Stimulated activated CD4-positive, alpha-beta T cell treated with anti-CD3 and anti-CD28 coated beads, TNF-alpha, amount 100 ng/mL, for 1 hour (primary cell): ENCODE data around the gene GPR17.

Experiments
- DNase-seq, 3 donors: peaks; one replicate each; pipeline ENCODE4 v3.0.0-alpha.2; 2020; ENCODE audit warnings: low read depth in 3 of 3, low spot score in 1 of 3

Gene GPR17

DNA sequence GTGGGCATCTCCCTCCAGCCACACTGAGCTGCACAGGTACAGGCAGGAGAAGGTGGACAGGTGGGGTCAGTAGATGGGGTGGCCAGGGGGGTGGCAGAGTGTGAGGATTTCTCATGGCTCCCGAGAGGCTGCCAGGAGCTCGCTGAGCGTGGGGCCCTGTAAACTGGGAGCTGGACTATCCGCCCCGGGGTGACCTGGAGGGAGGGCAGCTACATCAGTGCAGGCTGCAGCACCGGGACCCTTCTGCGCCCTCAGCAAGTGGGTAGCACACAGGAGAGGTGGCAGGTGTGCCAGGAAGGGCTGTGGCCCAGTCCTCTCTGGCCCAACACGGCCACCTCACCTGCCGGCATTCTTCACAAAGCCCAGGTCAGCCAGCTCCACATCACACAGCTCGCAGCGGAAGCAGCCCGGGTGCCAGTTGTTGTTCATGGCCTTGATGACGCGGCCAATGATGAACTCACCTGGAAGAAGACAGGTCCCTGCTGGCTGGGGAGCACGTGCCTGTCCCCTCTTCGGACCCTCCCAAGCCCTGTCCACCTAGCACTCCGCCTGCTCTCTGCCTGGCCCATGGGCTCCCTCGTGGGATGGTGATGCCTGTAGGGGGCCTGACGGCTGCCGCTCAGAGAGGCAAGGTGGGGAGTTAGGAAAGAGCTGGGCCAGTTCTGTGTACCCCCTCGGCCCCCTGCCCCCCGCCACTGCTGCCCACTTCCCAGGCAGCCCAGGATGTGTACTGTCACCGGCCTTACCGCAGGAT is 8.3 kb downstream of the GPR17 start:
- no peak for DNase-seq

DNA sequence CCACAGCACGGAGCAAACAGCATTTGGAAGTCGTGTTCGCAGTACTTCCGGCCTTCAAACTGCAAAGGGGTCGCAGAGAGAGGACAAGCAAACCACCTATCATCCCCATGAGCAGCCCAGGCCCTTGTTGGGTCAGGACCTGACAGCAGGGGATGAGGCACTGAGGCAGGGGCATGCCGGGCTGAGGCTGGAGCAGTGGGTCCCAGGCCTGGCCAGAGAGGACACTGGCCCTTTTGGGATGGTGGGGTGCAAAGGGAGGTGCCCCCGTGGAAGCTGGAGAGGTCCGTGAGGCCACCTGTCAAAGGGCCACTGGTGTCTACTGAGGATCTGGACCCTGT is 8.9 kb downstream of the GPR17 start:
- no peak for DNase-seq

DNA sequence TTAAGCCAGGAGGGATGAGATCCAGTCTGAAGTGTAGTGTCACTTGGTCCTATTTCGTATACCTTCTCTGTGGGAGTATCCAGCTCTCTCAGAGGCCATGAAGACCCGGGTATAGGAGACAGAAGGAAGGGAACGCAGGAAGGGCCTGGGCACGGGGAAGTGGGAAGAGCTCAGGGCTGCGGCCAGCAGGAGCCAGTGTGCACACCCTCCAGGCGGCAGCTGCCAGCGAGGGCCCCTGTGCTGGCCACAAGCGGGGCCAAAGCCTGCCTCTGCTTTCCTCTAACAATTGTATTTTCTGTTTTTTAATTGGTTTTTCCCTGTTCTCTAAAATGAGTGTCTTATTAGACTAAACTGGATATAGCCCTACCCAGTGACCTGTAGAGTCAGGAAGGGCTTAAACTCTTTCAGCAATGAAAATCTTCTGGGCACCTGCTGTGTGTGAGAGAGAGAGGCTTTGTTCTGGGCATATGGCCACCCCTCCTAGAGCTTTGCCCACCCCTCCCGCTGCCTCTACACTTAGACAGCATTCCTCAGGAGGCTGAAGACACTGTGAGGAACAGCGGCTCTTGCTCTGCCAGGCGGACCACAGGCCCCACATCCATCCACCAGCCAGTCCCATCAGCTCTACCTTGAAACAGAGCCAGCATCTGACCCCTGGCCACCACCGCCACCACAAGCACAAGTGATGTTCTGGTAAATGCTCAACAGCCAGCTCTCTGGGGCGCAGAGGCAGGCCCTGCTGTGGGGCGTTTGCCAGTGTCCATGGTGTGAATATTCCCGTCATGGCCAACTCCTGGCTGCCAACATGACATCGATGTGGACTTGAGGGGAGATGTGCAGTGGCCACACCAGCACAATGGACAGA is 9.5 kb downstream of the GPR17 start:
- no peak for DNase-seq

DNA sequence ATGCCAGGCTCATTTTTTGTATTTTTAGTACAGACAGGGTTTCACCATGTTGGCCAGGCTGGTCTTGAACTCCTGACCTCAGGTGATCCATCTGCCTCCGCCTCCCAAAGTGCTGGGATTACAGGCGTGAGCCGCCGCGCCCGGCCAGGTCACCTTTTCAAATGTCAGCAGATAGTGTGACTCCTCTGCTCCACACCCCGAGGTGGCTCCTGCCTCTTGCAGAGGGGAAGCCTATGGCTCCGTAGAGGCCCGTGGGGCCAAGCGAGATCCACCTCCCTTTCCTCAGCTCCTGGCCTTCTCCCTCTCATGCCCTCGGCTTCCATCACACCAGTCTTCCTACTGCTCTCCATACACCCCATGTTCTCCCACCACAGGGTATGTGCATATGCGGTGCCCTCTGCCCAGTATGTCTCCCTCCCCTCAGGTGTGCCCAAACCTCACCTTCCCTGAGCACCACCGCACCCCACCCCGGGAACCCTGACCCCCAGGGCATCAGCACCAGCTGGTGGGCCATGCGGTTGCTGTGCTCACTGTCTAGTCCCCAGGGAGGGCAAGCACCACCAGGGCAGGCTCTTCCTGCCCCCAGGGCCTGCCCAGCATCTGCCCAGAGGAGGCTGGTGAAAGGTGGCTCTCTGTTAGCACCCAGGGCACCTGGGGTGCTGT is 10.7 kb downstream of the GPR17 start:
- no peak for DNase-seq

DNA sequence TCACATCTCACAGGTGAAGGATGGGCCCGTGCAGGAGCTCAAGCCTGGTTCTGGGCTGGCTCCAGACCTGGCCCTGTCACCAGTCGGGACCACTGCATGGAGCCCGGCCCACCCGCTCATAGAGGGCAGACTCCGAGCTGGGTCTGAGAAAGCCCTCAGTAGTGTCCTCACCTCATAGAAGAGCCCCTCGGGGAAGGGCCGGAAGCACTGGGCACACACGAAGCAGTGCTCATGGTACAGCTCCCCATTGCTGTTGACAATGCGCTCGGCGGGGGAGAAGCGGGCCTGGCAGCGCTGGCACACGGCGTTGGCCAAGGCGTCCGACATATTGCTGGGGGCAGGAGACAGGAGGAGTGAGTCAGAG is 11.3 kb downstream of the GPR17 start:
- DNase-seq: no peak

DNA sequence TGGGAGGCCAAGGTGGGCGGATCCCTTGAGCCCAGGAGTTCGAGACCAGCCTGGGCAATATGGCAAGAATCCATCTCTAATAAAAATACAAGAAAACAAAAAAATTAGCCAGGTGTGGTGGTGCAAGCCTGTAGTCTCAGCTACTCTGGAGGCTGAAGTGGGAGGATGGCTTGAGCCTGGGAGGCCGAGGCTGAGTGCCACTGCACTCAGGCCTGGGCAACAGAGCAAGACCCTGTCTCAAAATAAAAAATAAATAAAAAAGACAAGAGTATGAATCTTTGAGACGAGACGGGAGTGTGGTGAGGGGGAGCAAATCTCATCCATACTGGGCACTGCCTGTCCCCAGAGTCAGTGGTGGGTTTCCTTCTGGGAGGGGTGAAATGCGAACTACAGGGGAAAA is 12.2 kb downstream of the GPR17 start:
- no peak for DNase-seq

DNA sequence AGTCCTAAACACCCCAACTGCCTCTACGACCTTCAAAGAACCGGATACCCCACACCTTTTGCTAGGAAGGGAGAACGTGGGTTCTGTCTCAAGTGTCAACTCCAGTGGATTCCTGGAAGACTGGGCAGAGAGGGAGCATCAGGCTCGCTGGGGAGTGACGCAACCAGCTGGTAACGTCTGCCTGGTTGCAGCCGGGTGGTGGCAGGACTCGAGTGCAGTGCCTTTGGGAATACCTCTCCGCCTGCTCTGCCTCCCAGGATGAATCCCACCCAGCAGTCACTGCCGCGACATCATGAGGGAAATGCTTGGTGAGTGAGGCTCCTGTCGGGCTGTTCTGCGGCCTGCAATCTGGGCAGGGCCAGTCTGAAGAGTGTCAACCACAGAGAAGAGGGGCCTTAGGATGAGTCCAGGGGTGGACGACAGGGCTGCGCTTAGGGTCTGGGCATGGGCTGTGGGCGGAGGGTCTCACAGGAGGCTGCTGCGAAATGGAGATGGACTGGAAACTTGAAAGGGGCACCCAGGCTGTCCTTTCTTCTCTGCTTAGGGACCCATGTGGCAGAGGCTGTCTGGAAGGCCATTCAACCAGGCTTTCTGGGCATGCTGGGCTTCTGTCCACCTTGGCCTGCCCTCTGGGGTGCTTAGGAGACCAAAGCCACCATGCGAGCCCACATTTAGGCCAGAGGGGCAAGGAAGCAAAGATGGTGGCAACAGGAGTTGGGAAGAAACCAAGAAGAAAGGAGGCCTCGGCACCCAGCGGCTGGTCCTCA is 12.9 kb downstream of the GPR17 start:
- no peak for DNase-seq

DNA sequence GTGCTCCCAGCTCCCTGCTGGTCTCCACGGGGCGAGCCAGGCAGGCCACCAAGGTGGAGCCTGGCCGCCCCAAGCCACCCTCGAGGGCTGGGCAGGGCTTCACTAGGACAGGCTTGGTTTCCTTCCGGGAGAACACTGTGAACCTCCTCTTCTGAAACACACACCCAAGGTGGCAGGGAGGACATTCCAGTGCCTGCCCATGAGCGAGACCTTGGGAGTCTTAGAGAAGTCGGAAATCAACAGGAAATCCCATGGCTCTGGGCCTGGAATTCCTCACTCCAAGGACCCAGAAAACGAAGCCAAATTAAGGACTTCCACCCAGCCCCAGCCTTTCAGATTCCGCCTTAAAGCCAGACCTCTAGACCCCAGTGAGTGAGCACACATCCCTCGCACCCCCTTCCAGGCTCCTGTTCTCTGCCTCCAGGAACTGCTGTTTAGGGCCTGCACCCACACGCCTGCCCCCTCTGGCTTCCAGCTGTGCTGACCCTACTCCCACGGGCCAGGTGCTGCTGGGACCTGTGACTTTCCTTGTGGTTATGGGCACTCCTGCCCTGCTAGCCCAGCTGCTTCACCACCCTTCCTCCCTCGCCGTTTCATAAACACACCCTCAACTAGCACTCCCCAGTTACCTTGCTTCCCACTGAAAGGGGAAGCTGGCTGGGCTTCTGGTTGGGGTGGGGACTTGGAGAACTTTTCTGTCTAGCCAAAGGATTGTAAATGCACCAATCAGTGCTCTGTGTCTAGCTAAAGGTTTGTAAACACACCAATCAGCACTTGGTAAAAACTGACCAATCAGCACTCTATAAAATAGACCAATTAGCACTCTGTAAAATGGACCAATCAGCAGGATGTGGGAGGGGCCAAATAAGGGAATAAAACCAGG is 13.7 kb downstream of the GPR17 start:
- DNase-seq: no peak

DNA sequence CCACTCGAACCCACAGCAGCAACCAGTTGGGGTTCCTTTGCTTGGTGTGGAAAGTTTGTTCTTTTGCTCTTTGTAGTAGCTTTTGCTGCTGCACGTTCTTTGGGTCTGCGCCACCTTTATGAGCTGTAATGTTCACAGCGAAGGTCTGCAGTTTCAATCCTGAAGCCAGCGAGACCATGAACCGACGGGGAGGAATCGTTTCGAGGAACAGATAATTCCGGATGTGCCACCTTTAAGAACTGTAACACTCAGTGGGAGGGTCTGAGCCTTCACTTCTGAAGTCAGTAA is 14.3 kb downstream of the GPR17 start:
- no peak for DNase-seq

DNA sequence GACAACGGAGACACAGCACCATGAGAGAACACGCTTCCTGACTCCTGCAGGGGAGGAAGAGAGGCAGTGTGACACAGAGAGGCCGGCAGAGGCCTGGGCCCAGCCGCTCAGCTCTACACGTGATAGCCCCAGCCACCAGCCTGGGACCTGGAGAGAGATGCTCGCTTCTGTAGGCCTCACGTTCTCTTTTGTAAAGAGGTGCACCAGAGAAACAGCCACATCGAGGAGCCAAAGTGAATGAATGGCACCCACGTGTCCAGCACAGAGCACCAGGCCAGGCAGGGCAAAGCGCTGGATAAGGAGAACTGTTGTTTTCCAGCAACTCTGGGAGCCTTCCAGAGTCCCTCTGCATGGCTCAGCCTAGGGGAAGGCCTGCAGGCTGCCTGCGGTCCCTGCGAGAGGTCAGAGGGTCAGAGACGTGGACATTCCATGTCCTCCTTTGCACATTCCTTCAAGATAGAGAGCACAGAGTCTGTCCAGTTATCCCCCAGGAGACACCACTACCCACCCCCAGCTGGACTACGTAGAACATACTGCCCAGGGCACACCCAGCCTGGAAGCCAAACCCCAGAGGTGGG is 15.2 kb downstream of the GPR17 start:
- DNase-seq: no peak

DNA sequence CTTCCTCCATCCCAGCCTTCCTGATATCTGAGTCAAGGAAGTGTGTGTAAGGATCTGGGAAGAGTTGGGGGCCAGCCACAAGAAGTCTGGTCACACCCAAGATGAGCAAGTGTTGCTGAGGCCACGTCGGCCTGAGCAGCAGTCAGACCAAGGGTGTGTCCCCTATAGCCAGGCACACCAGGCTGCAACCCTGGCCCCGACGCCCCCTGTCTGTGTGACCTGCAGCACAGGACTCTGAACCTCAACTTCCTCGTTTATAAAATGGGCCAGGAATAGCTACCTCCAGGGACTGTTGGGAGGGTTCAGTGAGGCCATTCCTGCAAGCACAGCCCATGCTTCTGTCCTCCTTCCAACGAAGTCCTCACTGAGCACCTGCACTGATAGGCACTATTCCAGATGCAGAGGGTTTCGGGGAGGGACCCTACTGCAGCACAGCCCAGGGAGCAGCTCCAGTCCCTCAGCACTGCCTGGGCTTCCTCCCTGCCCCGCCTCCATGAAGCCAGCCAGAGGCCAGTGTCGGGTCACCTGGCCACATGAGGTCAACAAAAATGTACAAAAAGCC is 16.1 kb downstream of the GPR17 start:
- no peak for DNase-seq

DNA sequence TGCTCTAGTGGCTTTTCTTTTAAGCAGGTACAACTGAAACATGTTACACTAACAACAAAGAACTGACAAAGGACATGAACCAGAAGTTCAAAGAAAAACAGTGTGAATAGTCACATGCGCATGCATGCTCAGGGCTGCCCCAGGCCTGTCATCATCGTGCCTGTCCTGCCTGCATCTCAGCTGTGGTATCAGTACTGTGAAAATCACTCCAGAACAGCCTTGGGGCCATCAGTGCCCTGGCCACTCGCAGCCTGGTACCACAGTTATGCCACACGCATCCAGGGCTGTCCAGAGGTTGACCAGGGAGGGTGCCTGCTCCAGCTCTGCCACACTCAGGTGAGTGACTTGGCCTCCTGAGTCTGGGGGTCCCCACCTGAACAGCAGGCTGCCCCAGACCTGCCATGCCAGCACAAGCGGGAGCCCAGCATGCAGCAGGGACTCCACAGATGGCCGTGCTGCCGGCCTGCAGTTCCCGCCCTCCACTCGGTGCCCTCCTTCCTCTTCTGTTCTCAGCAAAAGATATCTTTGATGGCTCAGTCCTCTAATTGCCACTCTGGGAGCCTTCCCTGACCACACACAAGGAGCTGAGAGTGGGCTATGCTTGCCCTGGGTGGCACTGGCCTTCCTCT is 17.1 kb downstream of the GPR17 start:
- no peak for DNase-seq

DNA sequence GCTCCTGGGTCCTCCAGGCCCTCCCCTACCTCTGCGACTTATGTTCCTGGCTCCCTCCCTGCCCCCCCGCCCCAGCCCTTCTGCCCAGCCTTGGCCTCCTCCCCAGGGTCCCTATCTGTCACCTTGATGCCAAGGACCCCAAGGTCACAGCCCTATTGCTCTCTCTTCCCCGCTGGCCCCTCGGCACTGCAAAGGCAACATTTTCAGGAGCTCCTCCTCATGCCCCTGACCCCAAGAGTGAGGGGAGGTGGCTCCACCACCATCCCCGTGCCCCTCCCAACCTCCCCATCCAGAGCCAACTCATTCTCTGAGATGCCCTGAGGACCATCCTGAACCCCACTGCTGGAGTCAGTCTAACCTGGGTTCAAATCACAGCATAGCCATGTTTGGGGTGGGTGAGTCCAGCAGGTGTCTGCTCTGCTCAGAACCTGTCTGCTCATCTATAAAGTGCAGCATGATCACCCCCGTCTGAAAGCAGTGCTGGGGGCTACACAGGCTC is 17.7 kb downstream of the GPR17 start:
- DNase-seq: no peak

DNA sequence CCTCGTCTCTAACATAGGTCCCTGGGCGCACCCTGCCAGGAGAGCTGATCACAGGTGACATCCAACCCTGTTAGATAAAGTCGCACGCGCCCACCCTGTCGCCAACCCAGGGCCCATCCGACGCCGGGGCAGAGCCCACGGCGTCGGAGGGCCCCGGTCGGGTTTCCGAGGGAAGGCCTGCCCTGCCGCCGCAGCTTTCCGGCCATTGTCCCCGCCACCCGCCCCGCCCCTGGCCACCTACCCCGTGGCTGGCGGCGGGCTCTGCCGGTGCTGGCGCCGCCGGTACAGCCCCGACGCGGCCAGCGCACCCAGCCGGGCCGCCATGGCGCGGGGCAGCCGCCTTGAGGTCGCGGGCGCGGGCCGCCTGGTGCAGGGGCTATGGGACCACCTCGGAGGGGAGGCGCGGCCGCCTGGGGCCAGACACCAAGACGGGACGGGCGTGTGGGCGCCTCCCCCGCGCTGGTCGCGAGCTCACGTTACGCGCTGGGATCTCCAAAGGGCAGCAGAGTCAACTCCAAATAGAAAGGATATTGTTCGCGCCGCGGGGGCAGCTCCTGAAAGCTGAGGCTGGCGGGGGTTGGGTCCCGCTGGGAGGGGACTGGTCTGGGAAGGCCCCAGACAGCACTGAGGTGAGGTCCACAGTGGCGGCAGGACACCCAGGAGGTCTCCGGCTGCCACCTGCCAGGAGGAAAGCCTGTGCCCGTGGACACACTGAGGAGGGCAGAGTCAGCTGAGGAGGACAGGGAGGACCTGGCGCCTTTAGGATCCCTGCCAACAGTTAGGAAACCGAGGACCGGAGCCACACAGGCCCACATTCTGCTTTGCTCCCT is 18.3 kb downstream of the GPR17 start:
- DNase-seq: no peak

DNA sequence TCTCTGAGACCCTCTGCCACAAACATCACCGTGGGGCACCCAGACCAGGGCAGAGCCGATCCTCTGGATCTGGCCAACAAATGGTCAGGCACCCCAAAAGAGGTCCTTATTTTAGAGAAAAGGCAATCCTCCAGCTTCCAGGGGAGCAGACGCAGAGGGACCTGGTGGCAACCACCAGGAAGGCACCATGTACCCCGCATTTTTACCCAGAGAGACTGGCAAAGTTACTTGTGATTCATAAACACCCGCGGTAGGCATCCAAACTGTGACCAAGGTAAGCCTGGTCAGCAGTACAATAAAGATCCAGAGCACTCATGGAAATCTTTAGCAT is 18.9 kb downstream of the GPR17 start:
- no peak for DNase-seq

DNA sequence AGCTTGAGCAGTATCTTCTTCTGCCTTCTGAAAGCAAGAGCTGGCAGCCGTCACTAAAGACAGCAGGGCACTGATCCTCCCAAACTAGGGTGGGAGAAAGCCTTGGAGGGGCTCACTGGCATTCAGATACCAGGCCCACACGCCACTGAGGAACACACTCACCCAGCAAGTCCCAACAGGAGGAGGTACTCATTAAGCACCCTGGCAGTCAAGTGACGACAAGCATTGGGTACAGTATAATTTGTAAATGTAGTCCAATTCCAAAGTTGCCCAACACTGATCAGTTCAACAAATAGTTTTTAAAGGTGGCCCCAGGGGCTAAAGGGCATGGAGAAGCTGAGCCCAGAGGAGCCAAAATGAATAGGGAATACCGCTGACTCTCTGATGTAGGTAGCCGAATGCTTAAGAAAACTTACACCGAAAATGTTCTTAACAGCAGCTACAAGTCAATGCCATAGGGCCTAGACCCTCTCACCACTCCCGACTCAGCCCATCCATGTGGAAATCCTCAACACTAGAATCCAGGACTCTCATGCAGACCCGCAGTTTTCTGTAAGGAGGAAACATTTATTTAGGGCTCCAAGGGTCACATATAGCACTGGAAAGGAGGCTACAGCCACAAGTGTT is 19.4 kb downstream of the GPR17 start:
- no peak for DNase-seq

DNA sequence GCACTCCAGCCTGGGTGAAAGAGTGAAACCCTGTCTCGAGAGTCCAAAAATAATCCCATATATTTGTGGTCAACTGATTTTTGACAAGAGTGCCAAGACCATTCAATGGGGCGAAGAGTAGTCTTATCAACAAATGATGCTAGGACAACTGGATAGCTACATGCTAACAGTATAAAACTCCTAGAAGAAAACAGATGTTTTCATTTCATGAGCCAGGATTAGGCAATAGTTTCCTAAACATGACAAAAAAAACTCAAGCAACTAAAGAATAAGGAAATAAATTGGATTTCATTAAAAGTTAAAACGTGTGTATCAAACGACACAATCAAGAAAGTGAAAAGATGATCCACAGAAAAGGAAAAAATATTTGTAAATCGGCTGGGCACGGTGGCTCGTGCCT is 23.1 kb downstream of the GPR17 start:
- no peak for DNase-seq
